GM18519 (cell line): ENCODE data around the gene SLC44A5.
"Not testable (repeated sequence)": the region's sequence is repeated elsewhere in the genome, so short reads cannot be mapped to it uniquely, and the experiment has no call there.

Experiments
- ATAC-seq: cut with Tn5 transposase; IDR thresholded peaks from one replicate; pipeline ENCODE4 v1.9.1; 2021; ENCODE audit warnings: mild to moderate bottlenecking, moderate library complexity; ENCODE audit not compliant: unreplicated experiment, low FRiP score

Gene SLC44A5

DNA sequence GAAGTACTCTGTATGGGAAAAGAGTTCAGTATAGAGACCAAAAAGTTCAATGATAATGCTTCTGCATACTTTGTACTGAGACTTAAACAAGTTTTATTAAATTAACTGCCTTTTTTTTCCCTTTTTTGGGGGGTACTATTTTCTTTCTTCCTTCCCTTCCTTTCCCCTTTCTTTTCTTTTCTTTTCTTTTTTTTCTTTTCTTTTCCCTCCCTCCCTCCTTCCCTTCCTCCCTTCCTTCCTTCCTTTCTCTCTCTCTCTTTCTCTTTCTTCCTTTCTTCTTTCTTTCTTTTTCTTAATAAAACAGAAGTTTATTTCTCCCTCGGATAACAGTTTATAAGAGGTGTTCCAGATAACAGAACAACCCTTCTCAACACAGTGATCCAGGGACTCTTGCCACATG is 399.3 kb downstream of the SLC44A5 start:
- ATAC-seq, result no peak

DNA sequence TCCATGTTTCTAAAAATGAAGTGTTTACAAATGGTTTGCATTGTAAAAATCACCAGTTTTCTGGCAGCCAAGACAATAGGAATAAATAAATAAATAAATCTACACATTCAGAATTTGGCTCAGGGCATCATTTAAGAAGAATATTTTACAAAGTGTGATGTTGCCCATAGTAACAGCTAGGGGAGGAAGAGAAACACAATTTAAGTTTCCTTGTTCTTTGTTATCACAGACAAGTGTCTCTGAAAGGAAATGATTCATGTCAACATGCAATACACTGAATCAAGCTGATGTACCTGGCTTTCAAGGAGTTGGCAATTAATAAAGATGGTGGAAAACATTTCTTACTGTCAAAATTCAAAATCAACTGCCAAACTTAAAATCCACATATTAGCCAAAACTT is 402.1 kb downstream of the SLC44A5 start:
- no peak for ATAC-seq

DNA sequence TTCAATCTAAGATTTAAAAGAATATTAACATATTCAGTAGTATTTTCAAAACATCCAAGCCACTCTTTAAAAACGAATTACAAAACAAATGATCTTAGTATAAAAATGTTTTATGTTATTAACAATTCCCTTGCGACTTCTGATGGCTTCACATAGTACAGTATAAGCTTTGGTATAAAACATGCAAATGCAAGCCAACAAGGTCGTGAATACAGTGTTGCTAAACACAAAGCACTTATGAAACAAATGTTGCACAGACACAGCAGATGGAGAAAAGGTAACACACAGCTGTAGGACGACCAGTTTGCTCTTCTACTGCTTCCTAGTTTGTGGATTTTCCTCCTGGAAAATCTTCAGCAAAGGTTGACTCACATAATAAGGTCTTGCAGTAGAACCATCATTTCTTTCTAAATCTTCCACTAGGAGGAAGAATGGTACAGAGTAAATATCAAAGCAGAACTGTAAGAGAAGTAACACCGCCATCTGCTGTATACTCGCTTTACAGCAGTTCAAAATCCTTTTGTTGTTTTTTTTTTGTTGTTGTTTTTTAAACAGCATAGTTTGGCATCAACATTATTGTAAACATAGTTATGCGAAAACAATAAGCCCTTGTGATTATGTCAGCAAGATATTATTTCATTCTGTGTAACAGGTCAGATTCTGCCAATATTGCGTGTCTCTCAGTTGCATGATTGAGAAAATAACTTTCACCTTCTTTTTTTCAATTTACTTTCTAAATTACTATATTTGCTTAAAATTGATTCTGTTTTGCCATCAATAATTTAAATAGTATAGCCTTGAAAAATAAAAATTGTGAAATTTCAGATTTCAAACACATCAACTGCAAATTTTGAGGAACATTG is 407.3 kb downstream of the SLC44A5 start:
- peak; percentile 87 for ATAC-seq

DNA sequence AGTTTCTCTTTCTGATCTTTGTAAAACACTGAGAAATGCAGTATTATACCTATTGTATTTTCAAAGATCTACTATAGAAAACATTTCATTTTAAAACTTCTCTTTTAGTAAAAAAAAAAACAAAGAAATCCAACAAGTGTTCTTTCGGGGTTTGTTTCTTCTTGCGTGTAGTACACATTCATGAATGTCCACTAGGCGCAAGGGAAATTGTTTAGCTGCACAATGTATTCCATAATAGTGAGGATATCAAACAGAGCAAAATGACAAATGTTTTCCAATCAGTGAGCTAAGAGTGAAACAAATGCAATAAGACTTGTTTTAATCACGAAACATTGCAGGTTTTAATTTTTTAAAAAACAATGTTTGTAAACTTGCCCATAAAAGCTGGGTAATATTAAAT is 408.2 kb downstream of the SLC44A5 start:
- ATAC-seq, result no peak

DNA sequence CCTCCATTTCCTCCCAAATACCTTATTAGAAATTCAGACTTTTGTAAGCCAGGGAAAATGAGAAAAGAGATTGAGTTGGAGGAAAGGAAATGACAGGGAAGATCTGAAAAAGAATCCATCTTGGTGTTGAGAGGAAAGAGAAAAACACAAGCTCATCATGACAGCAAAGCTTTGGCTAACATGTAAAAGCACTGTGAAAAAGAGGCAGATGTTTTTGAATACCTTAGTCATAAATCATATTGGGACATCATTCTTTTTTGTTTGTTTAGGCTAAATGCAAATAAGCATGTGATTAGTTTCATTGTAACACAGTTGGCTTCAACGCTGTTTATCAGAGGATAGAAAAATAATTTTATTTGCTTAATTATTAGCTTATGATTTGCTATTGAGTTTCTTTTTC is 412.2 kb downstream of the SLC44A5 start:
- no peak for ATAC-seq

DNA sequence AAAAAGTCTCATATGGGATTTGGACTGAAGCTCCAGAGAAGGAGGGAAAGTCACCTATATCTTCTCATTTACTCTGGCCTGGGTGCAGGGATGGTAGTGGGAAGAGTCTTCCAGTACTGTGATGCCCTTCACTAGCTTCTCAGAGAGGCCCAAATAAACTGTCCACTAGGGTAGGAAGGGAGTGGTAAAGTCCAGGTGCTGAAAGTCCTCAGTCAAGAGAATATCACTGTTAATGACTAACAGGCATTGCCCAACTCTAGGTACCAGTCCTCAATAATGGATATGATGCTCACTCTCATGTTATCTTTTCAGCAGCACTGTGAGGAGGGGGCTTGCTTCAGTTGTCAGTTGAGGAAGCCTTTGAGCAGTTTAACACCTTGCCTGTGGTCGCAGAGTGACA is 412.8 kb downstream of the SLC44A5 start:
- ATAC-seq, result no peak

DNA sequence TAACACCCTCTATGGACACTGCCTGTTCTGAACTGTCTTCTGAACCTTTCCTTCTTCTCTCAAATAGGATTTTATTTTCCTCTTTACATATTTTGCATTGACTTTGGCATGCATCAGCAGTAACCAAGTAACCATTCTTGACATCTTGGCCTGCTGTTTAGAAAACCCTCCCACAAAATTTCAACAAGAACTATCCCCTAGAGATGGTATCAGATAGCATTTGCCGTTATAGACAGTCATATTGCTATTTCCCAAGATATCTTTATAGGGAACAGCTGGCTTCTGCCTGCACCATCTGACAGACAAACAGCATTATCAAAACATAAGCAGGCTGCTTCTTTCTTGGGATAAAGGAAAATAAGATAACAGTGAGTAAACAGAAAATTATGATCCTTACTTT is 422.0 kb downstream of the SLC44A5 start:
- no peak for ATAC-seq

DNA sequence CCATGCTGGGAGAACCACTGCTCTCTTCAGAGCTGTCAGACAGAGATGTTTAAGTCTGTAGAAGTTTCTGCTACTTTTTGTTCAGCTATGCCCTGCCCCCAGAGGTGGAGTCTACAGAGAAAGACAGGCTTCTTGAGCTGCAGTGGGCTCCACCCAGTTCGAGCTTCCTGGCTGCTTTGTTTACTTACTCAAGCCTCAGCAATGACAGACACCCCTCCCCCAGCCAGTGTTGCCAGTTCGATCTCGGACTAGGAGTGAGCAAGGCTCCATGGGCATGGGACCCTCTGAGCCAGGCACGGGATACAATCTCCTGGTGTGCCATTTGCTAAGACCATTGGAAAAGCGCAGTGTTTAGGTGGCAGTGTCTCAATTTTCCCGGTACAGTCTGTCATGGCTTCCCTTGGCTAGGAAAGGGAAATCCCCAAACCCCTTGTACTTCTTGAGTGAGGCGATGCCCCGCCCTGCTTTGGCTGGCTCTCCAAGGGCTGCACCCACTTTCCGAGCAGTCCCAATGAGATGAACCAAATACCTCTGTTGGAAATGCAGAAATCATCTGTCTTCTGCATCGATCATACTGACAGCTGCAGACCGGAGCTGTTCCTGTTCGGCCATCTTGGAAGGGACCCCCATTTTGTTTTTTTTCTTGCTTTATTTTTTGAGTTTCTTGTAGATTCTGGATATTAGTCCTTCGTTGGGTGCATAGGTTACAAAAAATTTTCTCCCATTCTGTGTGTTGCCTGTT is 429.5 kb downstream of the SLC44A5 start:
- not testable (repeated sequence) for ATAC-seq

DNA sequence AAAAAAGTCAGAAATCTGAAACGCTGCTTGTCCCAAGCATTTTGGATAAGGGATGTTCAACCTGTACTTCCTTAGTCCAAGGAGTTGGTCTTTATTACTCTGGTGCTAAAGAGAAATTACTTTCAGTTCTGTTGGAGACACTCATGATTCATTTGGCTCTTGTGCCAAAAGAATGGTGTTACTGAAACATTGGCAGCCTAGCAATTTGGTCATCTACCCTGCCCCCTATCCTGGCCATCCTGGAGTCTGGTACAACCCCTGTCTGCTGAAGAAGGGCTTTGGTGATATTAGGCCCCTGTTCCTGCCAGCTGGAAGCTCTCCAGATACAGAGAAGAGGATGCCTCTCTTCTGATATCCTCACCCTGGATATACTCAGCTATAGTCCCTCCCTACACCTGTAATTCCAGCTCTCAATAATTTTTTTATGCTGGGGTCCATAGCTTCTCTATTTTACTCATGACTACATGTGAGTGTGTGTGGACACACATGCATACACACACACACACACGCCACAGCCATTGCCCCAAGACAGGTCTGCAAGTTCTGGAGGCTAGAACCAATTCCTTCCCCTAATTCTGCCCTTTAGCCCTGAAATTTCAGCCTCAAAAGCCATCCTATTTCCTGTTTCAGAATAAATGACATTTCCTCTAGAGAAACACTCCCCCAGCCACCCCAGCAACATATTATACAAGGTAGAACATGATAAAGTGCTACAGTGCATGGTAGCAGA is 436.7 kb downstream of the SLC44A5 start:
- no peak for ATAC-seq

DNA sequence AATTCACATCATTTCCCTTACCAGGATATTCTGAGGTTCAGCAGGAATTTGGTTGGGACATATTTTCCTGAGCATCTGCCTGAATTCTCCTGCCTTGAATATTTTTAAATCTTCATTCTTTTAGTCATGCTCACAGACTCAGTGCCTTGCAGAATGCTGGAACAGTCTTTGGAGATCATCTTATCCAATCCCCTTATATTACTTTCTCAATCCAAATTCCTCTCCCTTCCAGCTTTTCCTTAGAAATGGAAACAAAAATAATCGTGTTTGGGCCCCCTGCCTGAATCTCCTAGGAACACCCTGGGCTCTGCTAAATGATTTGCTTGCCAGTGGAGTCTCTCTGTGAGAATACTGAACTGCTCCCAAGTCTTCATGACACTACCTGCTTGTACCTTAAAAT is 438.4 kb downstream of the SLC44A5 start:
- ATAC-seq, result no peak

DNA sequence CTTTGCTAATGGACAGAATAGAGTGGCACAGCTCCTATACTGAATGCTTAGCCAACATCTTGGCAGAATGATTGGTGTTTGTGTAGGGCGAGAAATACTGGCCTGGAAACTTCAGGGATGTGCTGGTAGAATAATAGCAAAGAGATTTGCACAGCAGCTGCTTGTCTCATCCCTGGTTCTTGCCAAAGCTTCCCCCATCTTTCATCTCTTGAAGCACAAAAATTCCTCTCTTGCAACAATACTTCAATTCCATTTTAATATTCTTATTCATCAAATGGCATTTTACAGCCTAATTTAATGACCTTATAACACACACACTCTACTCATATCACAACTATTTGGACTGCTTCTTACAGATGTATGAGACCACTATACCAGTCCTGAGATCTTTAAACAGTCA is 439.0 kb downstream of the SLC44A5 start:
- ATAC-seq, result no peak

DNA sequence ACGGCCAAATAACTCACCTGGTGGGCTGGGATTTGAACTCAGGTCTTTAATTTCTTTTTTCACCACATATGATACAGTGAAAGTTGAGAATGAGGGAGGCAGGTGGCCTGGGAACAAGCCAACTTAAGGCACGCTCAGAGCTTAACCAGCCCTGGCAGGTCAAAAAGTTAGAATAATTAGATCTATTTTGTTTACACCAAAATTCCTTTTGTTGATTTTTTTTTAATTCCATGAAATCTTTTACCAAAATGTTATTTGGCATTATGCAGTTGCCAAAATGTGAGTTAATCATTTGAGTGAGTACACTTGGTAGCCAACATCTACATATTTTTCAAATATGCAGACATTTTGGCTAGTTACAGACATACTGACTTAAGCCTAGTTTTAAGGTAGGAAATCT is 439.9 kb downstream of the SLC44A5 start:
- no peak for ATAC-seq

DNA sequence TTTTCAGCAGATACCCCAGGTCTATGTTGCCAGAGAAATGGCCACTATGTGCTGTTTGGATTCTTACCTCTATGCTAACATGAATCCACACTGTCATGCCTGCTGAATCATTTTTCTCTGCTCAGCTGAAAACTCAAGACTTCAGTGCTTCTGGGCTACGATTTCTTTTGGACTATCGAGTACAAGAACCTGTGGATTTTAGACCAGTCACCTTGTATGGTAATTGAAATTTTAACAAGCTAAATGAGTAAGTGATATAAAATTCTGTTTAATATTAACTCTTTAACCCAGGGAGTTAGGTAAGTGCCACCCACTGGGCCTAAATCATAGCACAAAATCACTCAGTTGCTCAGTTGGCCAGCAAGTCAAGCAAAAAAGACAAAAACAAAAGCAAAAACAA is 440.9 kb downstream of the SLC44A5 start:
- no peak for ATAC-seq

DNA sequence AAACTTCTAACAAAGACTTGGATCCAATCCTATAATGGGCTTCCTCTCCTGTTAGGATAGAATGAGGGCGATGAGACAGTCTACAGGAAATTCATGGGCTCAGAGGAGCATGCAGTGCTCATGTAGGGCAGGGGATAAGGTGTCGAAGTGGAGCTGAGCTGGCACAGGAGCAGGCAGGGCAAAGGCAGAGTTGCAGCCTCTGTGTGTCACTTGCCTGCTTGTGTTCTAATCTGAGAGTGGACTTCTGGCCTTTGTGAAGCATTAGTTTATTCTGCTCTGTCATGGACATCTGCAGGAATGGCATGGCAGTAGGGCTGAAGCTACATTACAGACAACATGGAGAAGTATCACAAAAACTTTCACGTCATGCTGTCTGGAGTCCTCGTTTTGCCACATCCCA is 444.1 kb downstream of the SLC44A5 start:
- ATAC-seq, result no peak

DNA sequence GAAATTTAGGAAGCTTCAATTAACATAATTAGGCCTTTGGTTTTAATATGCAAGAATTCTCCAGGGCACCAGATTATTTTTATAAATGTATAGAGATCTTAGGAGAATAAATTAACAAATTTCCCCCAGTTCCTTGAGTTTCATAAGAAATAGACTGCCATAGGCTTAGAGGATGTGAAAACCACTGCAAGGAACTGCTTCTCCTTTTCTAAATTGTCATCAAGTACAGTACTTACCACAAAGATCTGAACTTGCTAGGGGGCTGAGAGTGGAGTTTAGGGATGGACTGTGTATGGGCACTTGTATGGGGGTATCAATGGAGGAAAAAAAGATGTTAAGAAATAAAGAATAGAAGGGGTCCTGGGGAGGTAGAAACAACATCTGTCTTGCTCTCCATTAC is 445.6 kb downstream of the SLC44A5 start:
- ATAC-seq, result peak; percentile 66

DNA sequence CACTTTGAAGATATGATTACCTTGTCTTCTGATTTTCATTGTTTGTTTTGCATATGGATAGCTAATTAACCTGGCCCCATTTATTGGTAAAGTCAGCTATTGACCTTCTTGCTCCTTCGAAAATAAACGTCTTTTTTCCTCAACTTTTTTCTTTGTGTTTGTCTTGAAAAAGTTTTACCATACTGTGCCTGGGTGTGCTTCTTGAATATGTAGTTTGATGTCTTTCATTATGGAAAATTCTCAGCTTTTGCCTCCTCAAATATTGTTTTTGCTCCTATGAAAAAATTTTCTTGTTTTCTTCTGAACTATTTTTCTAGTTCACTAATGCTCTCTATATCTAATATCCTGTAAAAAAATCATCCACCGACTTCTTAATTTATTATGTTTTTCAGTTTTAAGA is 451.8 kb downstream of the SLC44A5 start:
- no peak for ATAC-seq
